Measurements from ENCODE around the gene SLC22A1. TPM values are rescaled to one million over a fixed set of nuclear protein-coding genes. Genes with fewer than 3 reads are reported as not detected.

The SLC22A1 gene
- total RNA-seq, 1 experiment from 2014 or later, result 0.39 TPM

- TF ChIP-seq CTCF (conservative IDR thresholded peaks at IDR 0.05), result no peak
- Histone ChIP-seq H3K18ac (ENCODE audit: insufficient read length, low read depth, low read length) (no peak overlapping the region), H4K20me1 (ENCODE audit: control insufficient read depth, insufficient read depth, insufficient read length) (no peaks in the 10 kb centered on the region), H2AFZ (ENCODE audit: low read length) (peak overlapping the region; percentile 22), H3K9me3 (ENCODE audit: control insufficient read depth, low read depth, low read length) (no peaks in the 10 kb centered on the region), H4K5ac (ENCODE audit: insufficient read length, low read depth, low read length) (no peak overlapping the region), H3K56ac (ENCODE audit: insufficient read length, low read depth, low read length) (no peak overlapping the region), H2BK120ac (ENCODE audit: low read depth, low read length, poor library complexity, severe bottlenecking) (no peak overlapping the region), H3K4ac (ENCODE audit: low read depth, low read length) (no peak overlapping the region), H3K4me1 (ENCODE audit: insufficient read depth, low read length) (peaks cover 3% of the 10 kb centered on the region; the same call in 1 of the 2 replicates), H2BK12ac (ENCODE audit: insufficient read length, low read depth, low read length) (no peak overlapping the region), H3K79me1 (ENCODE audit: insufficient read depth, low read depth, low read length, poor library complexity, severe bottlenecking) (no peaks in the 10 kb centered on the region), H3K23me2 (ENCODE audit: insufficient read length, low read depth, low read length, poor library complexity, severe bottlenecking) (no peaks in the 10 kb centered on the region), H3K23ac (ENCODE audit: insufficient read length, low read depth, low read length) (no peak overlapping the region), H4K91ac (ENCODE audit: insufficient read length, low read depth, low read length) (no peak overlapping the region), H3K4me2 (ENCODE audit: insufficient read depth, insufficient read length, low read length) (no peak overlapping the region), H3K9ac (ENCODE audit: extremely low read depth, insufficient read length, low read length) (no peak overlapping the region), H3K79me2 (ENCODE audit: insufficient read depth, low read length) (no peaks in the 10 kb centered on the region), H3K27me3 (ENCODE audit: insufficient read depth, low read length) (no peaks in the 10 kb centered on the region), H4K8ac (replicated peaks; ENCODE audit: insufficient read length, low read depth, low read length) (no peak overlapping the region), H3K14ac (ENCODE audit: insufficient read depth, low read length) (no peak overlapping the region), H2BK5ac (ENCODE audit: insufficient read length, low read length) (no peak overlapping the region), H2BK15ac (ENCODE audit: low read depth, low read length) (no peak overlapping the region), H2AK5ac (ENCODE audit: insufficient read length, low read length) (no peak overlapping the region), H2BK20ac (ENCODE audit: low read depth, low read length, poor library complexity, severe bottlenecking) (no peak overlapping the region), H3K27ac (ENCODE audit: insufficient read length, low read depth, low read length) (no peak overlapping the region), H3T11ph (ENCODE audit: low read length) (no peak overlapping the region)
- peaks cover 22 to 25% of the 10 kb centered on the region in 2 experiments for H3K4me1 Mint-ChIP-seq
- no peak overlapping the region for H3K27ac Mint-ChIP-seq
- H3K36me3 Mint-ChIP-seq (ENCODE audit: insufficient read depth in 1 of 3, low read depth in 3 of 3), result peaks cover 0 to 3% (median 0%) of the 10 kb centered on the region in 3 experiments; a peak in 1 of 7 replicates
- no peaks in the 10 kb centered on the region for H3K27me3 Mint-ChIP-seq (ENCODE audit: low read depth)
- no CpG with 5 or more reads among the region's 2 CpGs for WGBS (ENCODE audit: extremely low coverage, insufficient read length, low lambda C conversion rate)
- H3K4me3 Mint-ChIP-seq, result no peak overlapping the region
- H3K9me3 Mint-ChIP-seq, result no peaks in the 10 kb centered on the region; a peak in 1 of 5 replicates
- no peak for DNase-seq
Measured at GRCh38 chr6:160174681-160175080, 53.1 kb downstream of the SLC22A1 start.

Measured in H9 (cell line).